CD4-positive, alpha-beta T cell treated with Interleukin-15 for 4 hours (primary cell): ENCODE results near the gene NOX3.

ENCODE experiments used
- DNase-seq: peaks from one replicate; pipeline ENCODE4 v3.0.0-alpha.2; 2020; ENCODE audit warnings: low spot score

Gene NOX3

DNA sequence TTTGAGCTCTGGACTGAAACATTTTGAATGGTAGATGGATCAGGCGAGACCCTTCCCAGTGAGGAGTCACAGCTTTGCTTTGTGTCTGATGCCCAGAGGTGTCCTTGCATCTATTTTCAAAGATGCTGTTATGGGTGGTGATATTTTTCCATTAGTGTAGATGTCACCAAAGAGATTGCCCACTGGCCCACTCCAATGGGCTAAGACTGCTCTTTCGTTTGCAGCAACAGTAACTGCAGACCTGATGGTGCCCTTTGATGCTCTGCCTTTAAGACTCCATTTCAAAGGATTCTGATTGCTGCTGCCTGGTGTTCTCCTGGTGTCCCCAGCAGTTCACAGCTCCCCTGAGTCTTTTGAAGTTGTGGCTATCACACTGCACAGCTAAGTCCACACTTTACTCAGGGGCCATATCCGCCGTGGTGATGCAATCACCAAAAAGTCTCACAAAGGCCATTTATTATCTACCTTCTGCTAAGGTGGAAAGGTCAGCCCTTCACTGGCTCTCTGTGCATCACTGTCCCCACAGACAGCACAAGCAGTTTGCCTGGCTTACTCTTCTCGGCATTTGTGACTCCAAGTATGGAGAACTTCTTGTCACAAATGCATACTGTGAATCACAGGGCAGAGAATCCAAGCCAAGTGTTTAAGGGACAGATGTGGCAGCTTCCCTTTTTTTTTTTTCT lies 56.4 kb downstream of the NOX3 start:
- no peak for DNase-seq

DNA sequence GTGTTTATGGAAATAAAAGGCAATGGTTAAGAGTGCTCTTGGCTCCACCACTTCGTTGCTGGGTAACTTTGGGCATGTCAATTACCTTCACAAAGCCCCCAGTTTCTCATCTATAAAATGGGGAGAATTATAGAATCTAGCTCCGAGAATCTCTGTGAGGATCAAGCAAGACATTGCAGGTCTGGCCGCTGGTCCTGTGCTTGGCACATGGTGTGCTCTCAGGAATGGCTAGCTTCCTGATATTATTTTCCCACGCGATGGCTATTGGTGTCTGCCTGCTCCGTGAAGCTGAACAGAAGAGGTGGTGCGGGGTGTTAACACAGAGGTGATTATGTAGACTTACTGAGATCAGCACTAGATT lies 57.0 kb downstream of the NOX3 start:
- no peak for DNase-seq

GRCh38 chr6:155398221-155398620 lies 57.4 kb downstream of the NOX3 start:
- no peak for DNase-seq

DNA sequence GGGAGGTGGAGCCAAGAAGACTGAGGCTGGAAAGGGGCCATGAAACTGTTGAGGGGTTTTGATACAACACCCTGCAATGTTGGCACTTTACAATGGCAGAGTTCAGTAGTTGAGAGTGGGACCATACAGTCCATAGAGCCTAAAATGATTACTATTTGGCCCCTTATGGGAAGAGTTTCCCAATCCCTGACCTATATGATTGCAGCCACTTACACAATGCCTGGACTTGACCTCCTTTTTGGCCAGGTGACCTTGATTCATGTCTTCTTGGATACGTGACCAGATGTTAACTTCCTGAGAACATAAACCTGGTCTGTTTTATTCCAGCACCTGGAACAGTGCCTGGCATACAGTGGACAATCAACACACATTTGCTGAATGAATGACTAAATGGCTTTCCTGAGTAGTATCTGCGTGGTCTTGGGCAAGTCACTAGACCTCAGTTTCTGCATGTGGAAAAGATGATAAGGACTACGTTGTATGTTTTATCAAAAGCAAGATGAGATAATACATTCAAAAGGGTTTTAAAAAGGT lies 58.4 kb downstream of the NOX3 start:
- no peak for DNase-seq

- no peak for DNase-seq
Measured at GRCh38 chr6:155396605-155397004, 59.0 kb downstream of the NOX3 start.

DNA sequence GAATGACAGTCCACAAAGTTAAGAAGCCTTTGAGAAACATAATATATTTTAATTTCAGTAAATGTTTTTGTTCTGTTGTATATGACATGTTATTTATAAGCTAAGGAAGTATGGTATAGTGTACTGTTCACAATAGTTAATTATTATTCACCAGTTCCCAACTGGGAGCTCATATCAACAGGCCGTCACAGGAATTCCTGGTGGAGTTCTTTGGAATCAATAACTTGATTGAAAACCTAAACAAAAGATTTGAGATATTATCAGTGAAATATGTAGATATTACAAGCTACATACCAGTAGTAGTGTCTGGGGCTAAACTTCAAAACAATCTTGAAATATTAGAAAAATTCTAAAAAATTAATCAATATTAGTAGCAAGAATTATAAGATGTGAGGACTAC lies 60.3 kb downstream of the NOX3 start:
- DNase-seq: no peak

DNA sequence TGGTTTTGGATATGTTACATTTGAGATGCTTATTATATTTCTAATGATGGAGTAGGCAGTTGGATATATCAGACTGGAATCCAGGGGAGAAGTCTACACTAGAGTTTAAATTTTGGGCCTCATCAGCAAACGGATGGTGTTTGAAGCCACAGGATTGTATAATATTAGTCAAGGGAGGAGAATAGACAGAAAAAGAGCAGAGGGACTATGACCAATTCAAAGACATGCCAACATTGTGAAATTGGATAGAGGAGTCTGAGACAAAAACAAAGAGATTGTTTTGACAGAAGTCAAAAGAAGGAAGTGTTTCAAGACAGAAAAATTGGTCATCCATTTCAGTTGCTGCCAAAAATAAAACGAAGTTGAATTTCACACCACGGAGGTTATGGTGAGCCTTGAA lies 66.5 kb downstream of the NOX3 start:
- DNase-seq: no peak

DNA sequence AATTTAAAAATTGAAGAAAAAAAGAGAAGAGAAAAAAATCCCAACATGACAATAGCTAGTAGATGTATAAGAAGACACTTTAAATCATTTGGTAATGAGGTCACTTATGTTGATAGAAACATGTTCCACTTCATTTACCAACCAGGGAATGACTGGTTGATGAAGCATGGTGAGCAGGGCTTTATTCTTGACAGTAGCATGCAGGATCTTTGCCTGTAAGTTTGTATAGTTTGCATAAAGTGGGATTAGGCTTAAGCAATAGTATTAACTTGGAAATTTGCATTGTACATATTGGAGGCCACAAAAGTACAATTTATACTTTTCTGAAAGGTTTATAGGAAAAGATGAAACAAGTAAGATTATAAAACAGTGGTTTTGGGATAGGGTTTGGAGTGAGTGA lies 67.0 kb downstream of the NOX3 start:
- DNase-seq: no peak

DNA sequence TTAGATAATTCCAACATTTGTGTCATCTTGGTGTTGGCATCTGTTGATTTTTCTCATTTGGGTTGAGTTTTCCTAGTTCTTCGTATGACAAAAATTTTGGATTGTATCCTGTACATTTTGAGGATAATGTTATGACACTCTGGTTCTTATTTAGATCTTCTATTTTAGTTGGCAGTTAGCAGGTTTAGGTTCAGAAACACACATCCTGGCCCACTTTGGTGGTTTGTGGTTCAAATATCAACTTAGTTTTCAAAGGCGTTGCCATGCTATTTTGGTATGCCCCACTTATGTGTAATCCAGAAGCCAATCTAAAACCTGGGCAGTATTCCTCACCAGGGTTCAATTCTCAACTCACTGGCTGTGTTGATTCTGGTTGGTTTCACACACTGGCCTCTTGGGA lies 68.2 kb downstream of the NOX3 start:
- no peak for DNase-seq

GRCh38 chr6:155384321-155384952 lies 71.2 kb downstream of the NOX3 start:
- no peak for DNase-seq

DNA sequence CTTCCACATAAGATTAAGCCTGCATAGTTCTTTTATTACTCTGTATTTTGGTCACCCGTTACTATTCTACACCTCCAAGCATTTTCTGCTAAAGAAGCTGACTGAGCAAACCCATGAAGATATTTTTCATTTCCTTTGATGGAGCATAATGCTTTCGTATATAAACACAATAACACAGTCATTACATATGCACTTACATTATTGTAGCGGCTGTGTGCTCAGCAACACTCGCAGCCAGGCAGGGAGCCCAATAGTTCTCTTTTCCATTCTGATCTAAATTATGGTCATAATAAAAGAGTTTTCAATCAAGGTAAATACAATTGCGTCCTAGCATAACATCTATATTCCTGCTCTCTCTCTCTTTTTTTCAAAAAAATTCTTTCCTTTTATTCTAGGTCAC lies 71.7 kb downstream of the NOX3 start:
- no peak for DNase-seq

DNA sequence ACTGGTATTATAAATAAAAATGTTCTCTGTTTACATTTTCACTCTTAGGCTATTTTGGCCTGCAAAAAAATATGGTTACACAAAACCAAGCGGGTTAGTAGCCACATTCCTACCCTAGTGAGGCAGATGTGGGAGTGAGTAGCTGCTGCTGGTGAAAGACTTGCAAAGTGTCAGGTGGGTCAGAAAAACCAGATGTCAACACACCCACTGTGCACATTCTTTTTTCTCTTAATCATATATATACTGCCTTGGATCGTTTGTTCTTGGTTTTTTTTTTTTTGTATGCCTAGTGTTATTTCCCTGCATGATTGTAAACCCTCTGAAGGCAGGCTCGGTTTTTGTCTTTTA lies 73.3 kb downstream of the NOX3 start:
- DNase-seq: no peak

GRCh38 chr6:155381673-155382337 lies 73.8 kb downstream of the NOX3 start:
- DNase-seq: no peak

- DNase-seq: peak; percentile 0
Measured at GRCh38 chr6:155380666-155381332, 74.8 kb downstream of the NOX3 start.

- DNase-seq: no peak
Measured at GRCh38 chr6:155378724-155379123, 76.9 kb downstream of the NOX3 start.

- no peak for DNase-seq
Measured at GRCh38 chr6:155378276-155378675, 77.4 kb downstream of the NOX3 start.

GRCh38 chr6:155377061-155377460 lies 78.6 kb downstream of the NOX3 start:
- DNase-seq: no peak

DNA sequence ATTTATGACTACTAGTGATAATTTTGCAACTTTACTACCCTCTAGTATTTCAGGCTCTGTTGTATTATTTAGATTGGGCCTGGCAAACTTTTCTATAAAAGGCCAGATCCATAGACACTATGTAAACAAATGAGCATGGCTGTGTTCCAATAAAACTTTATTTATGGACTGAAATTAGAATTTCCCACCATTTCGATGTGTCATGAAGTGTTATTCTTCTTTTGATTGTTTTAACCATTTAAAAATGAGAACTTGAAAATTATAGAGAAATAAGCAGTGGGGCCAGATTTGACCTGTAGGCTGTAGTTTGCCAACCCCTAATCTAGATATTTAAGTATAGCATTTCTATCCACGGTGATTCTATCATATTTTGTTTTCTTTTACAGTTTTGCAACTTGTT lies 79.8 kb downstream of the NOX3 start:
- no peak for DNase-seq

GRCh38 chr6:155374681-155375080 lies 81.0 kb downstream of the NOX3 start:
- no peak for DNase-seq

DNA sequence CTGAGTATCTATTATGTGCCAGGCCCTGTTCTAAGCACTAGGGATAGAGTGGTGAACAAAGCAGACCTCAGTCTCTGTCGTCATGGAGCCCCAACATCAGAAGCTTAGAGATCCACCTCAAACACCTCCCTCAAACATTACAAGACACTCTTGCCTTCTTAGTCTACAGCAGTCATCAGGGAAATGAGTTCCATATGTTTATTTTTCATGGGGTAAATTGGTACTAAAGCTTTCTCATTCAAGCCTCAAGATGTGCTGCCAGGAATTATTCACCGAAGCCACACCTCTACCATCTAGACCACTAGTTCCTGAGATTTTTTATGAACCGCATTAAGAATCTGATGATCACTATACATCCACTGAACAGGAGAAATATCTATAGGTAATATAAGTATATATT lies 82.4 kb downstream of the NOX3 start:
- DNase-seq: no peak

DNA sequence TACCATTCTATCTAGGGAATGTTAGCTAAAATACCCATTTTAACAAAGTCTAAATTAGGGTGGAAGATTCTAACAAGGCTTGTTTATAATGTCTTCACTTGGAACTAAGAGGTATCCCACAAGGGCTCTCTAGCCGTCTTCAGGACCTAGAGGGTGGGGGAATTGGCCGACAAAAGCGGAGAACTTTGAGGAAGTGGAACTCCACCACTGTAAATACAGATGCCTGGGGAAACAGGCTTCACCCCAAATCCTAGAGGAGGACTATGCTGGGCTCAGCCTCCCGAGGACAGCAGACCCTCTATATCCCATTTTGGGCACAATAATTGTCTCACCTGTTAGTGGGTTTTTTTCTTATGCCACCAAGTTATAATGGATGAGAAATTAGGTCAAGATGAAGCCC lies 83.4 kb downstream of the NOX3 start:
- DNase-seq: no peak

- no peak for DNase-seq
Measured at GRCh38 chr6:155371230-155371629, 84.4 kb downstream of the NOX3 start.

DNA sequence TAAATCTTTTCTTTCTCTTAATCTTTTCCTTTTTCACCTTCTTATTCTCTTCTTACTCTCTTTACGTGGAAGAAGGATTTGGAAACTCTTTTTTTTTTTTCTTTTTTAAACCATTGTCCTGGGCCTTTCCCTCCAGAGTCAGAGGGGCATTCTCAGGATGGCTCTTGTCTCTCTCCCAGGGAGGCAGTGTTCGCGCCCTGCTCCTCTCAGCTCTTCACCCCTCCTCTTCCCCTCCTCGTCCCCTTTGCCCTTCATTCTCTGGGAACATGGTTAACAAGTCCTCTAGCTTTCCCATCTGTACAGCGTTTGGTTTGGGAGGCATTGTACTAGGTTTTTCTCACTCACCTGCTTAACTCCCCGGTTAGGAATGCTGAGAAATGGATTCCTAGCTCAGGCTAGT lies 89.3 kb downstream of the NOX3 start:
- no peak for DNase-seq
